Epidermal melanocyte (primary cell): ENCODE results near the gene CTNND2.

Experiments used
- DNase-seq: peaks from one replicate; pipeline ENCODE4 v3.0.0; 2011; ENCODE audit warnings: low spot score; ENCODE audit not compliant: insufficient read length

CTNND2 gene

GRCh38 chr5:11527652-11528349 lies 376.4 kb downstream of the CTNND2 start:
- DNase-seq: no peak

GRCh38 chr5:11525020-11525419 lies 379.2 kb downstream of the CTNND2 start:
- DNase-seq: no peak

GRCh38 chr5:11524188-11524587 lies 380.1 kb downstream of the CTNND2 start:
- DNase-seq: no peak

- DNase-seq: no peak
These were observed 381.4 kb downstream of the CTNND2 start for GRCh38 chr5:11522796-11523195.

GRCh38 chr5:11520241-11520930 lies 383.9 kb downstream of the CTNND2 start:
- no peak for DNase-seq

- no peak for DNase-seq
These were observed 385.0 kb downstream of the CTNND2 start for GRCh38 chr5:11519236-11519635.

- no peak for DNase-seq
These were observed 385.6 kb downstream of the CTNND2 start for GRCh38 chr5:11518676-11519075.

- DNase-seq: no peak
These were observed 389.4 kb downstream of the CTNND2 start for GRCh38 chr5:11514705-11515432.

GRCh38 chr5:11511878-11512277 lies 392.4 kb downstream of the CTNND2 start:
- DNase-seq: no peak

GRCh38 chr5:11510889-11511288 lies 393.4 kb downstream of the CTNND2 start:
- DNase-seq: no peak

GRCh38 chr5:11509793-11510192 lies 394.5 kb downstream of the CTNND2 start:
- no peak for DNase-seq

- DNase-seq: no peak
These were observed 396.9 kb downstream of the CTNND2 start for GRCh38 chr5:11507156-11507910.

GRCh38 chr5:11504886-11505193 lies 399.4 kb downstream of the CTNND2 start:
- no peak for DNase-seq

GRCh38 chr5:11504065-11504885 lies 400.0 kb downstream of the CTNND2 start:
- no peak for DNase-seq

- no peak for DNase-seq
These were observed 401.5 kb downstream of the CTNND2 start for GRCh38 chr5:11502783-11503182.

- DNase-seq: no peak
These were observed 406.6 kb downstream of the CTNND2 start for GRCh38 chr5:11497651-11498050.

- DNase-seq: no peak
These were observed 408.0 kb downstream of the CTNND2 start for GRCh38 chr5:11496137-11496719.

- no peak for DNase-seq
These were observed 409.9 kb downstream of the CTNND2 start for GRCh38 chr5:11494340-11494739.

GRCh38 chr5:11491404-11492075 lies 412.7 kb downstream of the CTNND2 start:
- DNase-seq: no peak

GRCh38 chr5:11483630-11484029 lies 420.6 kb downstream of the CTNND2 start:
- DNase-seq: no peak
